SK-N-SH treated with all-trans-retinoic acid at 6 μM for 48 hours (cell line): ENCODE results near the gene ATXN10.

ENCODE experiments used
- ATAC-seq: fragments of 200-7000 bp; cut with Tn5 transposase; 3 replicates; pipeline ENCODE4 v1.9.1; 2020; ENCODE audit warnings: mild to moderate bottlenecking, moderate library complexity
- ARNTL ChIP-seq: fragments of 450-650 bp; formaldehyde crosslinking; IDR thresholded peaks from 2 replicates; pipeline ENCODE4 v1.5.0; 2020; ENCODE audit warnings: low read depth, mild to moderate bottlenecking, moderate library complexity, borderline replicate concordance
- CSDC2 ChIP-seq: fragments of 250-450 bp; sonication (Bioruptor Pico); IDR thresholded peaks from 2 replicates; pipeline ENCODE4 v1.5.0; 2020; ENCODE audit warnings: mild to moderate bottlenecking, moderate library complexity
- ISL1 ChIP-seq: fragments of 250-450 bp; sonication (Bioruptor Pico); IDR thresholded peaks from 2 replicates; pipeline ENCODE4 v2.1.2; 2022; ENCODE audit warnings: mild to moderate bottlenecking, moderate library complexity
- OSR1 ChIP-seq: fragments of 250-450 bp; sonication (Bioruptor Pico); IDR thresholded peaks from 2 replicates; pipeline ENCODE4 v1.8.0; 2022; ENCODE audit warnings: moderate library complexity, mild to moderate bottlenecking, inconsistent platforms
- POU6F1 ChIP-seq: fragments of 250-450 bp; sonication (Bioruptor Pico); IDR thresholded peaks from 2 replicates; pipeline ENCODE4 v1.8.0; 2021; ENCODE audit warnings: low read depth, mild to moderate bottlenecking, moderate library complexity, borderline replicate concordance
- PPARA ChIP-seq: fragments of 250-450 bp; sonication (Bioruptor Pico); IDR thresholded peaks from 2 replicates; pipeline ENCODE4 v1.5.0; 2020; ENCODE audit warnings: mild to moderate bottlenecking, borderline replicate concordance
- RARB ChIP-seq: fragments of 250-450 bp; sonication (Bioruptor Pico); IDR thresholded peaks from 2 replicates; pipeline ENCODE4 v1.8.0; 2021; ENCODE audit warnings: mild to moderate bottlenecking, moderate library complexity
- SNAI2 ChIP-seq: fragments of 250-450 bp; sonication (Bioruptor Pico); IDR thresholded peaks from 2 replicates; pipeline ENCODE4 v1.5.0; 2020; ENCODE audit warnings: mild to moderate bottlenecking, moderate library complexity
- TCF4 ChIP-seq: fragments of 250-450 bp; sonication (Bioruptor Pico); IDR thresholded peaks from 2 replicates; pipeline ENCODE4 v1.8.0; 2021; ENCODE audit warnings: mild to moderate bottlenecking, moderate library complexity, borderline replicate concordance
- TOX ChIP-seq: fragments of 250-450 bp; sonication (Bioruptor Pico); IDR thresholded peaks from 2 replicates; pipeline ENCODE4 v1.8.0; 2021; ENCODE audit warnings: mild to moderate bottlenecking, moderate library complexity, borderline replicate concordance
- ZC3H10 ChIP-seq: fragments of 250-450 bp; sonication (Bioruptor Pico); IDR thresholded peaks from 2 replicates; pipeline ENCODE4 v1.5.1; 2021; ENCODE audit warnings: mild to moderate bottlenecking, moderate library complexity
- ZFP3 ChIP-seq: fragments of 250-450 bp; sonication (Bioruptor Pico); IDR thresholded peaks from 2 replicates; pipeline ENCODE4 v1.5.0; 2020; ENCODE audit warnings: mild to moderate bottlenecking, moderate library complexity
- ZFP30 ChIP-seq: fragments of 450-650 bp; formaldehyde crosslinking; IDR thresholded peaks from 2 replicates; pipeline ENCODE4 v1.5.0; 2022; ENCODE audit warnings: mild to moderate bottlenecking, moderate library complexity
- ZNF565 ChIP-seq: fragments of 450-650 bp; formaldehyde crosslinking; conservative IDR thresholded peaks from 2 replicates; pipeline ENCODE4 v1.5.0; 2020; ENCODE audit warnings: low read depth, mild to moderate bottlenecking, moderate library complexity
- ZNF8 ChIP-seq: fragments of 450-650 bp; formaldehyde crosslinking; IDR thresholded peaks from 2 replicates; pipeline ENCODE4 v1.5.0; 2020; ENCODE audit warnings: mild to moderate bottlenecking, moderate library complexity
- TF ChIP-seq, protein P1 (sequence below): fragments of 250-450 bp; sonication (Bioruptor Pico); IDR thresholded peaks from 2 replicates; pipeline ENCODE4 v1.5.1; 2021; ENCODE audit warnings: mild to moderate bottlenecking, moderate library complexity
- TF ChIP-seq, protein P2 (sequence below): fragments of 250-450 bp; sonication (Bioruptor Pico); IDR thresholded peaks from 2 replicates; pipeline ENCODE4 v1.5.1; 2020; ENCODE audit warnings: low read depth, mild to moderate bottlenecking, moderate library complexity
- TF ChIP-seq, protein P3 (sequence below): fragments of 250-450 bp; sonication (Bioruptor Pico); IDR thresholded peaks from 2 replicates; pipeline ENCODE4 v1.5.0; 2020; ENCODE audit warnings: mild to moderate bottlenecking, moderate library complexity

ATXN10 gene

GRCh38 chr22:45819305-45819704 lies 147.7 kb downstream of the ATXN10 start:
- TF ChIP-seq, protein P1, sequence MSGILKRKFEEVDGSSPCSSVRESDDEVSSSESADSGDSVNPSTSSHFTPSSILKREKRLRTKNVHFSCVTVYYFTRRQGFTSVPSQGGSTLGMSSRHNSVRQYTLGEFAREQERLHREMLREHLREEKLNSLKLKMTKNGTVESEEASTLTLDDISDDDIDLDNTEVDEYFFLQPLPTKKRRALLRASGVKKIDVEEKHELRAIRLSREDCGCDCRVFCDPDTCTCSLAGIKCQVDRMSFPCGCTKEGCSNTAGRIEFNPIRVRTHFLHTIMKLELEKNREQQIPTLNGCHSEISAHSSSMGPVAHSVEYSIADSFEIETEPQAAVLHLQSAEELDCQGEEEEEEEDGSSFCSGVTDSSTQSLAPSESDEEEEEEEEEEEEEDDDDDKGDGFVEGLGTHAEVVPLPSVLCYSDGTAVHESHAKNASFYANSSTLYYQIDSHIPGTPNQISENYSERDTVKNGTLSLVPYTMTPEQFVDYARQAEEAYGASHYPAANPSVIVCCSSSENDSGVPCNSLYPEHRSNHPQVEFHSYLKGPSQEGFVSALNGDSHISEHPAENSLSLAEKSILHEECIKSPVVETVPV (CRISPR knock-in tag), result no peak
- TF ChIP-seq OSR1 (CRISPR knock-in tag) (no peak), TCF4 (CRISPR knock-in tag) (no peak), ZC3H10 (CRISPR knock-in tag) (no peak), ZNF8 (no peak), PPARA (CRISPR knock-in tag) (no peak), ISL1 (CRISPR knock-in tag) (no peak), SNAI2 (CRISPR knock-in tag) (no peak), CSDC2 (no peak), POU6F1 (no peak), RARB (no peak), ARNTL (CRISPR knock-in tag) (no peak), TOX (no peak), ZFP3 (no peak), ZNF565 (CRISPR knock-in tag) (no peak)
- TF ChIP-seq, protein P2, sequence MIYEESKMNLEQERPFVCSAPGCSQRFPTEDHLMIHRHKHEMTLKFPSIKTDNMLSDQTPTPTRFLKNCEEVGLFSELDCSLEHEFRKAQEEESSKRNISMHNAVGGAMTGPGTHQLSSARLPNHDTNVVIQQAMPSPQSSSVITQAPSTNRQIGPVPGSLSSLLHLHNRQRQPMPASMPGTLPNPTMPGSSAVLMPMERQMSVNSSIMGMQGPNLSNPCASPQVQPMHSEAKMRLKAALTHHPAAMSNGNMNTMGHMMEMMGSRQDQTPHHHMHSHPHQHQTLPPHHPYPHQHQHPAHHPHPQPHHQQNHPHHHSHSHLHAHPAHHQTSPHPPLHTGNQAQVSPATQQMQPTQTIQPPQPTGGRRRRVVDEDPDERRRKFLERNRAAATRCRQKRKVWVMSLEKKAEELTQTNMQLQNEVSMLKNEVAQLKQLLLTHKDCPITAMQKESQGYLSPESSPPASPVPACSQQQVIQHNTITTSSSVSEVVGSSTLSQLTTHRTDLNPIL (CRISPR knock-in tag), result no peak
- TF ChIP-seq, protein P3, sequence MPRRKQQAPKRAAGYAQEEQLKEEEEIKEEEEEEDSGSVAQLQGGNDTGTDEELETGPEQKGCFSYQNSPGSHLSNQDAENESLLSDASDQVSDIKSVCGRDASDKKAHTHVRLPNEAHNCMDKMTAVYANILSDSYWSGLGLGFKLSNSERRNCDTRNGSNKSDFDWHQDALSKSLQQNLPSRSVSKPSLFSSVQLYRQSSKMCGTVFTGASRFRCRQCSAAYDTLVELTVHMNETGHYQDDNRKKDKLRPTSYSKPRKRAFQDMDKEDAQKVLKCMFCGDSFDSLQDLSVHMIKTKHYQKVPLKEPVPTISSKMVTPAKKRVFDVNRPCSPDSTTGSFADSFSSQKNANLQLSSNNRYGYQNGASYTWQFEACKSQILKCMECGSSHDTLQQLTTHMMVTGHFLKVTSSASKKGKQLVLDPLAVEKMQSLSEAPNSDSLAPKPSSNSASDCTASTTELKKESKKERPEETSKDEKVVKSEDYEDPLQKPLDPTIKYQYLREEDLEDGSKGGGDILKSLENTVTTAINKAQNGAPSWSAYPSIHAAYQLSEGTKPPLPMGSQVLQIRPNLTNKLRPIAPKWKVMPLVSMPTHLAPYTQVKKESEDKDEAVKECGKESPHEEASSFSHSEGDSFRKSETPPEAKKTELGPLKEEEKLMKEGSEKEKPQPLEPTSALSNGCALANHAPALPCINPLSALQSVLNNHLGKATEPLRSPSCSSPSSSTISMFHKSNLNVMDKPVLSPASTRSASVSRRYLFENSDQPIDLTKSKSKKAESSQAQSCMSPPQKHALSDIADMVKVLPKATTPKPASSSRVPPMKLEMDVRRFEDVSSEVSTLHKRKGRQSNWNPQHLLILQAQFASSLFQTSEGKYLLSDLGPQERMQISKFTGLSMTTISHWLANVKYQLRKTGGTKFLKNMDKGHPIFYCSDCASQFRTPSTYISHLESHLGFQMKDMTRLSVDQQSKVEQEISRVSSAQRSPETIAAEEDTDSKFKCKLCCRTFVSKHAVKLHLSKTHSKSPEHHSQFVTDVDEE, result no peak
- TF ChIP-seq, all 23 proteins: peak for 0
- ATAC-seq, result no peak

DNA sequence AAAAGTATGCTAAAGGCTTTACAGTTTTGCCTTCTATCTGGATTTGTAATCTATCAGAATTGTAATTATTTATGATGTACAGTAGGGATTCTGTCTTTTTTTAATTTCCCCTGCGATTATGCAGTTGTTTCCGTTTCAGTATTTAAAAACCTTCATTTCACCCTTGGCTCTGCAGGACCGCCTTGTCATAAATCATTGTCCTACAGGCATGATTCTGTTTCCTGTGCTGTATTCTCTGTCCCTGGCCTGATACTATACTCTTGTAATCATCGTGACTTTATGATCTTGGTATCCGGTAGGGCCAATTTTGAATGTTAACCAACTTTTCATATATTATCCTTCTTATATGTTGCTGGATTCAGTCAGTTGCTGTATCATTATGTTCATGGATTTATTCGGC lies 151.7 kb downstream of the ATXN10 start:
- no peak for ATAC-seq
- TF ChIP-seq ZC3H10 (CRISPR knock-in tag), result no peak
- no peak for TF ChIP-seq ZFP30 (CRISPR knock-in tag)
- TF ChIP-seq ZNF8, result no peak

DNA sequence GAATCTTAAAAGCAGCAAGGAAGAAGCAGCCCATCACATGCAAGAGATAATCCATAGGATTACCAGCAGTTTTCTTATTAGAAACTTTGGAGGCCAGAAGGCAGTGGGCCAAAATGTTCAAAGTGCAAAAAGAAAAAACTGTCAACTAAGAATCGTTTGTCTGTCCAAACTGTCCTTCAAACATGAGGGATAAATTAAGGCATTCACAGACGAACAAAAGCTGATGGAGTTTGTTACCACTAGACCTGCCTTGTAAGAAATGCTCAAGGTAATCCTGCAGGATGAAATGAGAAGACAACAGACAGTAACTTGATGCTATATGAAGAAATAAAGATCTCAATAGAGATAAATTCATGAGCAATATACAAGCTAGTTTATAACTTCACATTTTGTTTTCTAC lies 154.9 kb downstream of the ATXN10 start:
- ATAC-seq, result no peak
- TF ChIP-seq OSR1 (CRISPR knock-in tag), result no peak
- no peak for TF ChIP-seq ZC3H10 (CRISPR knock-in tag)

GRCh38 chr22:45828841-45829240 lies 157.2 kb downstream of the ATXN10 start:
- no peak for ATAC-seq
- TF ChIP-seq ZNF8 (no peak), ZC3H10 (CRISPR knock-in tag) (no peak)

DNA sequence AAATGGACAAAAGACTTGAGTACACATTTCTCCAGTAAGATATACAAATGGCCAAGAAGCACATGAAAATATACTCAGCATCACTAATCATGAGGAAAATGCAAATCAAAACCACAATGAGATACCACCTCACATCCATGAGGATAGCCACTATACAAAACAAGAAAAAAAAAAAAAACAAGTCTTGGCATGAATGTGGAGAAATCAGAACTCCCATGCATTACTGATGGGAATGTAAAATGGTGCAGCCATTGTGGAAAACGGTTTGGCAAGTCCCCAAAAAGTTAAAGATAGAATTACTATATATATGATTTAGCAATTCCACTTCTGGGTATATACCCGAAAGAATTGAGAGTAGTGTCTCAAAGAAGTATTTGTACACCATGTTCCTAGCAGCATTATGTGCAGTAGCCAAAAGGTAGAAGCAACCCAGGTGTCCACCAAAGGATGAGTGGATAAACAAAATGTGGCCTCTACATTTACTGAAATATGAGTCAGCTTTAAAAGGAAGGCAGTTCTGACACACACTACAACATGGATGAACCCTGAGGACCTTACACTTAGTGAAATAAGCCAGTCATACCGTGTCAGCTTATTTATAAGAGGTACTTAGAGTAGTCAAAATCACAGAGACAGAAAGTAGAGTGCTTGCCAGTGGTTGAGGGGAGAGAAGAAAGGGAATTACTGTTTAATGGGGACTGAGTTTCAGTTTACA lies 159.1 kb downstream of the ATXN10 start:
- peak; percentile 48; the same call in 2 of the 3 replicates for ATAC-seq
- no peak for TF ChIP-seq ARNTL (CRISPR knock-in tag)

- ATAC-seq, result peak; percentile 72
- TF ChIP-seq SNAI2 (CRISPR knock-in tag) (no peak), RARB (no peak), PPARA (CRISPR knock-in tag) (no peak), ZNF8 (no peak), POU6F1 (no peak)
- TF ChIP-seq, protein P1 (CRISPR knock-in tag), result no peak
- TF ChIP-seq, protein P3, result no peak
These were observed 159.8 kb downstream of the ATXN10 start for GRCh38 chr22:45831394-45831793.
